ENCODE results near the gene PPIE.
"Not testable (repeated sequence)": the region's sequence is repeated elsewhere in the genome, so short reads cannot be mapped to it uniquely, and the experiment has no call there.

GRCh38 chr1:39777896-39778295 lies 39.2 kb downstream of the PPIE start:
- TF ChIP-seq POLR2A, CTCF (IDR thresholded peaks at IDR 0.05): not testable (repeated sequence)

All from adrenal gland (tissue), 5 donors.